CD14-positive monocyte (primary cell): ENCODE measurements around the gene DAB2. TPM values are rescaled to one million over a fixed set of nuclear protein-coding genes. Genes with fewer than 3 reads are reported as not detected.
A peak's percentile ranks its signal among the peaks of the same experiment; 100 is the strongest.

Experiments used
- DNase-seq, 3 donors: peaks; one replicate each; pipeline ENCODE4 v3.0.0-alpha.2; 2011 to 2022
- H2AFZ ChIP-seq: 2 replicates; pipeline ENCODE4 v1.6.0; 2012; ENCODE audit warnings: mild to moderate bottlenecking, low read depth, low read length, inconsistent platforms; ENCODE audit not compliant: insufficient read depth, poor library complexity, severe bottlenecking
- H3K27ac ChIP-seq, 2 donors: 1 replicate in 1 of 2; 2 replicates in 1 of 2; pipeline ENCODE4 v1.5.1; 2012 to 2013; ENCODE audit warnings: low read length in 2 of 2, control low read depth in 1 of 2, inconsistent platforms in 1 of 2, low read depth in 1 of 2, mild to moderate bottlenecking in 1 of 2
- H3K27me3 ChIP-seq, 2 donors: one replicate each; pipeline versions ENCODE4 v1.6.0 to v1.6.1; 2011 to 2013; ENCODE audit warnings: low read length in 2 of 2; ENCODE audit not compliant: control insufficient read depth in 2 of 2, insufficient read depth in 2 of 2
- H3K36me3 ChIP-seq, 2 donors: replicated peaks in 1 of 2; 1 replicate in 1 of 2; 2 replicates in 1 of 2; pipeline versions ENCODE4 v1.5.1 to v1.6.1; 2012 to 2013; ENCODE audit warnings: low read length in 2 of 2, control low read depth in 1 of 2, inconsistent platforms in 1 of 2, mild to moderate bottlenecking in 1 of 2; ENCODE audit not compliant: insufficient read depth in 2 of 2, control insufficient read depth in 1 of 2
- H3K4me1 ChIP-seq, 2 donors: 1 replicate in 1 of 2; 2 replicates in 1 of 2; pipeline versions ENCODE4 v1.5.1 to v1.6.1; 2012 to 2013; ENCODE audit warnings: low read length in 2 of 2, control low read depth in 1 of 2, inconsistent platforms in 1 of 2, mild to moderate bottlenecking in 1 of 2, moderate library complexity in 1 of 2; ENCODE audit not compliant: insufficient read depth in 2 of 2, control insufficient read depth in 1 of 2
- H3K4me2 ChIP-seq: replicated peaks from 2 replicates; pipeline ENCODE3; 2012; ENCODE audit warnings: low read length, moderate library complexity, mild to moderate bottlenecking; ENCODE audit not compliant: poor library complexity, severe bottlenecking; ENCODE audit errors: extremely low read depth
- H3K4me3 ChIP-seq, 3 experiments: fragments of 200-600 bp in 1 of 3; sonication (generic) in 1 of 3; replicated peaks in 1 of 3; 1 replicate in 2 of 3; 2 replicates in 1 of 3; pipeline ENCODE4 v1.5.1; 2011 to 2013; ENCODE audit warnings: low read length in 3 of 3, mild to moderate bottlenecking in 3 of 3, control low read depth in 2 of 3, low read depth in 2 of 3, inconsistent platforms in 1 of 3, moderate library complexity in 1 of 3
- H3K79me2 ChIP-seq: 2 replicates; pipeline ENCODE4 v1.6.0; 2012; ENCODE audit warnings: mild to moderate bottlenecking, control low read depth, inconsistent platforms, low read length, moderate library complexity; ENCODE audit not compliant: insufficient read depth
- H3K9ac ChIP-seq: 2 replicates; pipeline ENCODE4 v1.6.0; 2017; ENCODE audit warnings: low read length, mild to moderate bottlenecking; ENCODE audit not compliant: insufficient read depth, poor library complexity, severe bottlenecking
- H3K9me3 ChIP-seq, 2 donors: replicated peaks in 1 of 2; 1 replicate in 1 of 2; 2 replicates in 1 of 2; pipeline versions ENCODE4 v1.5.1 to v1.6.1; 2012 to 2013; ENCODE audit warnings: low read length in 2 of 2, control low read depth in 1 of 2; ENCODE audit not compliant: control insufficient read depth in 1 of 2, insufficient read depth in 1 of 2
- H4K20me1 ChIP-seq: 2 replicates; pipeline ENCODE4 v1.6.0; 2012; ENCODE audit warnings: mild to moderate bottlenecking, low read length, control low read depth, moderate library complexity; ENCODE audit not compliant: insufficient read depth
- H3K27ac Mint-ChIP-seq, 7 donors: one replicate each; pipeline ENCODE4 v1.8.0; 2020; ENCODE audit warnings: mild to moderate bottlenecking in 7 of 7, mixed read lengths in 7 of 7, moderate library complexity in 6 of 7, inconsistent platforms in 2 of 7
- H3K27me3 Mint-ChIP-seq, 3 donors: one replicate each; pipeline ENCODE4 v1.8.0; 2021 to 2022; ENCODE audit warnings: low read depth in 3 of 3, mild to moderate bottlenecking in 3 of 3, mixed read lengths in 3 of 3, moderate library complexity in 3 of 3, inconsistent platforms in 1 of 3
- H3K36me3 Mint-ChIP-seq, 2 donors: one replicate each; pipeline ENCODE4 v1.8.0; 2020; ENCODE audit warnings: mixed read lengths in 2 of 2, inconsistent platforms in 1 of 2, mild to moderate bottlenecking in 1 of 2
- H3K4me1 Mint-ChIP-seq: one replicate; pipeline ENCODE4 v1.8.0; 2020; ENCODE audit warnings: mild to moderate bottlenecking, mixed read lengths
- H3K4me3 Mint-ChIP-seq, 2 donors: one replicate each; pipeline ENCODE4 v1.8.0; 2020; ENCODE audit warnings: mild to moderate bottlenecking in 2 of 2, mixed read lengths in 2 of 2, moderate library complexity in 1 of 2
- H3K9me3 Mint-ChIP-seq, 7 donors: one replicate each; pipeline ENCODE4 v1.8.0; 2020 to 2022; ENCODE audit warnings: mixed read lengths in 7 of 7, mild to moderate bottlenecking in 6 of 7, moderate library complexity in 6 of 7, inconsistent platforms in 2 of 7
- CTCF ChIP-seq: fragments of 200-600 bp; IDR thresholded peaks from one replicate; pipeline ENCODE4 v1.8.0; 2022; ENCODE audit warnings: antibody characterized with exemption, mild to moderate bottlenecking
- WGBS: methylation state at CpG from one replicate; pipeline ENCODE4 v1.1.5; 2013; ENCODE audit warnings: missing lambda C conversion rate; ENCODE audit not compliant: insufficient coverage; 5-methylcytosine and 5-hydroxymethylcytosine counted together
- intact Hi-C, 2 donors: fragments of 100-400 bp; cut with micrococcal nuclease; formaldehyde crosslinking; loops; one replicate each; pipeline versions ENCODE4 v1.15.0 to v1.15.1; 2023
- polyA plus RNA-seq, 3 donors: library from polyadenylated mRNA; depleted of rRNA in 1 of 3; unstranded in 2 of 3; stranded (reverse) in 1 of 3; fragments of 300-500 nt in 2 of 3; fragments of >200 nt in 1 of 3; fragmentation: Illumina TruSeq in 2 of 3; gene quantifications; 1 replicate in 2 of 3; 2 replicates in 1 of 3; pipeline ENCODE4 v1.2.3, GENCODE V29; 2012 to 2021

Gene DAB2
- polyA plus RNA-seq, 3 donors, result 0.98 to 4.8 (median 3.0) TPM

DNA sequence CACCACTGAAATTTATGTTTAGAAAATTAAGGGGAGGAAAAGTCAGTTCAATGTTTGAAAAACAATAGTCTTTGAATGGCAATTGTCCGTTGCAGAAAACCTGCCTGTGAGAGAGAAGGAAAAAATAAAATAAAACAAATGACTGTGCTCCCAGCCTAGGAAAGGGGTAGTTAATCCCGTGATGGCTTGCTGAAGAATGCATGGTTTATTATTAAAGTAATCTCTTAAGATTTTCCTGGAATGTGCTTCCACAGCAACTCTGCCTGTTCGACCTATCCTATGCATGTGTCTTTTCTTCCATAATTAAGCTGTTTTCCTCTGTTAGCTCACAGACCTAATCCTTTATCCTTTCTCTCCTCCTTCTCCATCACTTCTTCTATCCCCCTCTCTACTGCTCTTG, 2.4 kb upstream of the DAB2 start:
- DNase-seq, result no peak
- 100% methylated on average over 2 of the region's 3 CpGs for whole genome bisulfite sequencing
- Mint-ChIP-seq H3K9me3 (peaks cover 0 to 2% (median 0%) of the 10 kb centered on the region in 7 donors), H3K4me1 (peaks cover 25% of the 10 kb centered on the region), H3K27ac (no peak overlapping the region), H3K4me3 (peak overlapping the region in 1 of 2 donors; percentile 0), H3K36me3 (peaks cover 0 to 2% of the 10 kb centered on the region in 2 donors), H3K27me3 (peaks cover 4 to 11% (median 7%) of the 10 kb centered on the region in 3 donors)
- intact Hi-C loops, result no loop called here
- Histone ChIP-seq H4K20me1 (no peaks in the 10 kb centered on the region), H3K4me3 (no peak overlapping the region), H3K4me2 (no peak overlapping the region), H3K9ac (no peak overlapping the region), H3K36me3 (no peaks in the 10 kb centered on the region), H3K27me3 (no peaks in the 10 kb centered on the region), H3K27ac (no peak overlapping the region), H3K79me2 (no peaks in the 10 kb centered on the region), H3K4me1 (peaks cover 12 to 16% of the 10 kb centered on the region in 2 donors), H3K9me3 (no peaks in the 10 kb centered on the region), H2AFZ (no peak overlapping the region)
- no peak for TF ChIP-seq CTCF

DNA sequence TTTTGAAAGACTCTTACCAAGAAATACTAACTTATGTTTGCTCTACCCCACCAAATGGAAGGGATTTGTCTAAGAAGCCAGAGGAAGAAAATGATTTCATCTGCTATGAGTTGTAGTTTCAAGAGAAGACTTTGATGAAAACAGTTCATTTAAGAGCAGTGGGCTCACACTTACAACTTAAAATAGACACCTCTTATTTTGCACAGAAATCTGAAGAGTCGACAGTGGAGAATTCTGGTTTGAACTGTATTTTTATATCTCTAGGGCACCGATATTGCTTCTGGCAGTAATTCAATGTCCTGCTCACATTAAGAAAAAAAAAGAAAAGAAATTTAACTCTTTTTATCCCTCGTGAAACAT, 1.9 kb upstream of the DAB2 start:
- H3K9me3 Mint-ChIP-seq, result peaks cover 0 to 2% (median 0%) of the 10 kb centered on the region in 7 donors
- H3K27me3 Mint-ChIP-seq, result peaks cover 4 to 11% (median 7%) of the 10 kb centered on the region in 3 donors
- peak overlapping the region in 1 of 2 donors; percentile 0 for H3K4me3 Mint-ChIP-seq
- no peaks in the 10 kb centered on the region for H3K27me3 ChIP-seq
- intact Hi-C loops, result no loop called here
- H4K20me1 ChIP-seq, result no peaks in the 10 kb centered on the region
- H3K36me3 ChIP-seq, result no peaks in the 10 kb centered on the region
- no peak overlapping the region for H3K27ac Mint-ChIP-seq
- DNase-seq, result no peak
- no peak overlapping the region for H3K4me3 ChIP-seq
- H3K4me2 ChIP-seq, result no peak overlapping the region
- H3K9ac ChIP-seq, result no peak overlapping the region
- H3K4me1 Mint-ChIP-seq, result peaks cover 26% of the 10 kb centered on the region
- no peak for TF ChIP-seq CTCF
- no peaks in the 10 kb centered on the region for H3K79me2 ChIP-seq
- no peak overlapping the region for H2AFZ ChIP-seq
- H3K27ac ChIP-seq, result no peak overlapping the region
- peaks cover 12 to 16% of the 10 kb centered on the region in 2 donors for H3K4me1 ChIP-seq
- H3K36me3 Mint-ChIP-seq, result peaks cover 0 to 2% of the 10 kb centered on the region in 2 donors
- no CpG with 5 or more reads among the region's 3 CpGs for WGBS
- no peaks in the 10 kb centered on the region for H3K9me3 ChIP-seq
